Measurements from ENCODE around the gene ADNP2. TPM values are rescaled to one million over a fixed set of nuclear protein-coding genes. Genes with fewer than 3 reads are reported as not detected.

Gene ADNP2
- total RNA-seq, 4 donors from 2014 or later: 17.1 to 18.9 (median 17.3) TPM

DNA sequence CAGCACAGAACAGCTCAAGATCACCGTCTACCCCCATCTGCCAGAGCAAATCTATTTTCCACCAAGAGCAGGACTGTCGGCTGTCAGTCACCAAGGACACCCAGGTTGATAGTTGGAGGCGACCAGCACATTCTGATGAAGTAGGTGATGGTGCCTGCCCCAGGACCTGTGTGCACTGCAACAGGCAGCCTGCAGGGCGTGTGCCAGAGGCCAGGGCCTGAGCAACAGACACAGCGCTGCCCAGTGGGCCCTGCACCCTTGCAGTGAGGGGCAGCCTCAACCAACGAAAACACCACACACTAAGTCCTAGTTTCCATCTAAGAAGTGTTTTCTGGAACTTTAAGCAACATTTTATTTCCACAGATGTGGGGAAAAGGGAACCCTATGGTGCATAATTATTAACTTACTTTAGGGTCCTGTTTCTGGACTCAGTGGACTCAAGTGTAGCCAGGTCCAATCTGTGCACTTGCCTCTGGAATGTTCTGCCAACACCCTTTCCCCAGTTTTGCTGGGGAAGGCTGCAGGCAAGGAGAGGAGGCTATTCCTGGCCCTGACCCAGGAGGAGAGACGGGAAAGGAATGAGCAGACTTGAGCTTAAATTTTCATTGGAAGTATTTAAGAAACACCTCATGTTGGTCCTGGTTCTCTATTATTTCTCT, 61.5 kb downstream of the ADNP2 start:
- Histone ChIP-seq H3K4me1 (peaks cover 0 to 18% (median 16%) of the 10 kb centered on the region in 4 donors), H3K9me3 (no peaks in the 10 kb centered on the region), H3K4me3 (peak overlapping the region in 3 of 4 donors; percentile 35 to 42 (median 36)), H3K27ac (replicated peaks in 1 of 4) (no peak overlapping the region), H3K36me3 (no peaks in the 10 kb centered on the region), H3K27me3 (no peaks in the 10 kb centered on the region)
- TF ChIP-seq POLR2A (IDR thresholded peaks at IDR 0.05; ENCODE audit: low read depth) (no peak), POLR2AphosphoS5 (IDR thresholded peaks at IDR 0.05) (no peak), EP300 (IDR thresholded peaks at IDR 0.05) (no peak)
- TF ChIP-seq, protein P1, sequence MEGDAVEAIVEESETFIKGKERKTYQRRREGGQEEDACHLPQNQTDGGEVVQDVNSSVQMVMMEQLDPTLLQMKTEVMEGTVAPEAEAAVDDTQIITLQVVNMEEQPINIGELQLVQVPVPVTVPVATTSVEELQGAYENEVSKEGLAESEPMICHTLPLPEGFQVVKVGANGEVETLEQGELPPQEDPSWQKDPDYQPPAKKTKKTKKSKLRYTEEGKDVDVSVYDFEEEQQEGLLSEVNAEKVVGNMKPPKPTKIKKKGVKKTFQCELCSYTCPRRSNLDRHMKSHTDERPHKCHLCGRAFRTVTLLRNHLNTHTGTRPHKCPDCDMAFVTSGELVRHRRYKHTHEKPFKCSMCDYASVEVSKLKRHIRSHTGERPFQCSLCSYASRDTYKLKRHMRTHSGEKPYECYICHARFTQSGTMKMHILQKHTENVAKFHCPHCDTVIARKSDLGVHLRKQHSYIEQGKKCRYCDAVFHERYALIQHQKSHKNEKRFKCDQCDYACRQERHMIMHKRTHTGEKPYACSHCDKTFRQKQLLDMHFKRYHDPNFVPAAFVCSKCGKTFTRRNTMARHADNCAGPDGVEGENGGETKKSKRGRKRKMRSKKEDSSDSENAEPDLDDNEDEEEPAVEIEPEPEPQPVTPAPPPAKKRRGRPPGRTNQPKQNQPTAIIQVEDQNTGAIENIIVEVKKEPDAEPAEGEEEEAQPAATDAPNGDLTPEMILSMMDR (IDR thresholded peaks at IDR 0.05): no peak
- no peak for DNase-seq (ENCODE audit: extremely low spot score)
- intact Hi-C loops (cut with DNase I): no loop called here
- 88% methylated on average over 5 of the region's 7 CpGs for WGBS

- no peaks in the 10 kb centered on the region for H3K9me3 ChIP-seq
- TF ChIP-seq, protein P1 (IDR thresholded peaks at IDR 0.05): peak; percentile 74 to 87 (median 86)
- TF ChIP-seq POLR2A (IDR thresholded peaks at IDR 0.05; ENCODE audit: low read depth) (no peak), POLR2AphosphoS5 (IDR thresholded peaks at IDR 0.05) (peak; percentile 15 to 43), EP300 (IDR thresholded peaks at IDR 0.05) (no peak)
- no peaks in the 10 kb centered on the region for H3K27me3 ChIP-seq
- DNase-seq (ENCODE audit: extremely low spot score): no peak
- peaks cover 0 to 18% (median 16%) of the 10 kb centered on the region in 4 donors for H3K4me1 ChIP-seq
- WGBS: 16% methylated on average over 23 of the region's 23 CpGs
- intact Hi-C loops (cut with DNase I): no loop called here
- H3K27ac ChIP-seq (replicated peaks in 1 of 4): peak overlapping the region in 3 of 4 donors; percentile 7 to 19 (median 11)
- peak overlapping the region; percentile 35 to 54 (median 39) for H3K4me3 ChIP-seq
- no peaks in the 10 kb centered on the region for H3K36me3 ChIP-seq
These were observed 62.2 kb downstream of the ADNP2 start for GRCh38 chr18:80171054-80171872.

GRCh38 chr18:80172056-80172455, 63.0 kb downstream of the ADNP2 start:
- DNase-seq (ENCODE audit: extremely low spot score): no peak
- H3K27ac ChIP-seq (replicated peaks in 1 of 4): peak overlapping the region in 1 of 4 donors; percentile 11
- TF ChIP-seq POLR2AphosphoS5 (IDR thresholded peaks at IDR 0.05) (no peak), POLR2A (IDR thresholded peaks at IDR 0.05; ENCODE audit: low read depth) (no peak), EP300 (IDR thresholded peaks at IDR 0.05) (no peak)
- TF ChIP-seq, protein P1 (IDR thresholded peaks at IDR 0.05): no peak
- no peak overlapping the region for H3K4me3 ChIP-seq
- H3K27me3 ChIP-seq: no peaks in the 10 kb centered on the region
- intact Hi-C loops (cut with DNase I): no loop called here
- H3K4me1 ChIP-seq: peaks cover 0 to 18% (median 16%) of the 10 kb centered on the region in 4 donors
- no peaks in the 10 kb centered on the region for H3K36me3 ChIP-seq
- H3K9me3 ChIP-seq: no peaks in the 10 kb centered on the region
- 63% methylated on average over 4 of the region's 4 CpGs for WGBS

DNA sequence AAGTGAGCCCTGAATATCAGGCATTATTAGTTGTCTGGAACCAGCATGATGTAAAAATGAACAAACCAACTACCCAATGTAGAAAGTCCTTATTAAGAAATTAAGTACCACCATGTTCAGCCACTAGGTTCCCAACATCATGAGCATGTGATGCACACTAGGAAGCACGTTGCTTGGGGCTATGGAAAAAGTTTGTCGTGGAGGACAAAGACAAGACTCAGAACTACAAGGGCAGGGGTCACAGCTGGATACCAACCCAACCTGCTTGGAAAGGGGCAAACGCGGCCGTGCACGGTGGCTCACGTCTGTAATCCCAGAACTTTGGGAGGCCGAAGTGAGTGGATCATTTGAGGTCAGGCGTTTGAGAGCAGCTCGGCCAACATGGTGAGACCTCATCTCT, 64.0 kb downstream of the ADNP2 start:
- Histone ChIP-seq H3K4me1 (peaks cover 0 to 18% (median 16%) of the 10 kb centered on the region in 4 donors), H3K27ac (replicated peaks in 1 of 4) (no peak overlapping the region), H3K36me3 (no peaks in the 10 kb centered on the region), H3K4me3 (no peak overlapping the region), H3K9me3 (no peaks in the 10 kb centered on the region), H3K27me3 (no peaks in the 10 kb centered on the region)
- WGBS: 92% methylated on average over 10 of the region's 10 CpGs
- intact Hi-C loops (cut with DNase I): no loop called here
- DNase-seq (ENCODE audit: extremely low spot score): no peak
- TF ChIP-seq EP300 (IDR thresholded peaks at IDR 0.05) (no peak), POLR2AphosphoS5 (IDR thresholded peaks at IDR 0.05) (no peak), POLR2A (IDR thresholded peaks at IDR 0.05; ENCODE audit: low read depth) (no peak)
- TF ChIP-seq, protein P1 (IDR thresholded peaks at IDR 0.05): no peak

Data from esophagus muscularis mucosa (tissue), 4 donors.